SK-N-MC (cell line): ENCODE results near the gene RAB17.

Experiments used
- DNase-seq: peaks from one replicate; pipeline ENCODE4 v3.0.0-alpha.2; 2011; ENCODE audit warnings: low read depth, low spot score
- H3K27ac ChIP-seq: fragments of 200-600 bp; sonication (generic); 2 replicates; pipeline ENCODE4 v1.5.1; 2016; ENCODE audit warnings: mixed run types
- H3K36me3 ChIP-seq: fragments of 200-600 bp; sonication (generic); 2 replicates; pipeline ENCODE4 v1.6.1; 2017; ENCODE audit warnings: antibody characterized with exemption, low read length, mixed read lengths; ENCODE audit not compliant: insufficient read depth
- H3K4me3 ChIP-seq: fragments of 200-600 bp; sonication (generic); 2 replicates; pipeline ENCODE4 v1.5.1; 2016
- H3K9ac ChIP-seq: fragments of 200-600 bp; sonication (generic); 2 replicates; pipeline ENCODE4 v1.8.0; 2017; ENCODE audit warnings: mixed run types, mixed read lengths; ENCODE audit not compliant: insufficient read length
- H3K9me3 ChIP-seq: fragments of 200-600 bp; sonication (generic); 2 replicates; pipeline ENCODE4 v1.6.1; 2017; ENCODE audit warnings: low read depth, mild to moderate bottlenecking, antibody characterized with exemption, low read length, moderate library complexity, mixed read lengths
- EZH2 ChIP-seq: fragments of 200-600 bp; sonication (generic); IDR thresholded peaks from one replicate; pipeline ENCODE4 v1.6.1; 2017; ENCODE audit warnings: antibody characterized with exemption
- FOXP2 ChIP-seq: optimal IDR thresholded peaks from 2 replicates; pipeline ENCODE3; 2011; ENCODE audit warnings: mild to moderate bottlenecking, moderate library complexity; ENCODE audit not compliant: insufficient read depth; ENCODE audit errors: extremely low read length, control extremely low read depth
- POLR2AphosphoS5 ChIP-seq: IDR thresholded peaks from 2 replicates; pipeline ENCODE4 v1.6.1; 2012; ENCODE audit warnings: mild to moderate bottlenecking, low read depth, low read length, borderline replicate concordance

The RAB17 gene

GRCh38 chr2:237631801-237632585 is 41.5 kb upstream of the RAB17 start:
- Histone ChIP-seq H3K4me3 (no peak overlapping the region), H3K9me3 (0 out of 2 replicates have a peak, but pooled peaks cover 3% of the 10 kb centered on the region), H3K27ac (no peak overlapping the region), H3K36me3 (no peaks in the 10 kb centered on the region), H3K9ac (no peak overlapping the region)
- TF ChIP-seq FOXP2 (no peak), EZH2 (no peak), POLR2AphosphoS5 (no peak)
- no peak for DNase-seq

- Histone ChIP-seq H3K36me3 (no peaks in the 10 kb centered on the region), H3K9ac (no peak overlapping the region), H3K4me3 (no peak overlapping the region), H3K27ac (no peak overlapping the region), H3K9me3 (0 out of 2 replicates have a peak, but pooled peaks cover 3% of the 10 kb centered on the region)
- no peak for DNase-seq
- no peak for TF ChIP-seq POLR2AphosphoS5
- no peak for TF ChIP-seq EZH2
- no peak for TF ChIP-seq FOXP2
Measured at GRCh38 chr2:237631007-237631785, 40.7 kb upstream of the RAB17 start.

- H3K27ac ChIP-seq, result no peak overlapping the region
- H3K9me3 ChIP-seq, result 0 out of 2 replicates have a peak, but pooled peaks cover 3% of the 10 kb centered on the region
- no peak overlapping the region for H3K9ac ChIP-seq
- no peak for TF ChIP-seq EZH2
- TF ChIP-seq FOXP2, result no peak
- TF ChIP-seq POLR2AphosphoS5, result no peak
- no peaks in the 10 kb centered on the region for H3K36me3 ChIP-seq
- DNase-seq, result no peak
- no peak overlapping the region for H3K4me3 ChIP-seq
Measured at GRCh38 chr2:237630216-237631000, 39.9 kb upstream of the RAB17 start.

- DNase-seq, result no peak
- H3K36me3 ChIP-seq, result no peaks in the 10 kb centered on the region
- no peak overlapping the region for H3K4me3 ChIP-seq
- H3K27ac ChIP-seq, result no peak overlapping the region
- 0 out of 2 replicates have a peak, but pooled peaks cover under 1% of the 10 kb centered on the region for H3K9me3 ChIP-seq
- TF ChIP-seq POLR2AphosphoS5, result no peak
- TF ChIP-seq FOXP2, result no peak
- no peak for TF ChIP-seq EZH2
- no peak overlapping the region for H3K9ac ChIP-seq
Measured at GRCh38 chr2:237629739-237630138, 39.2 kb upstream of the RAB17 start.

GRCh38 chr2:237629188-237629534 is 38.6 kb upstream of the RAB17 start:
- Histone ChIP-seq H3K36me3 (no peaks in the 10 kb centered on the region), H3K9me3 (no peaks in the 10 kb centered on the region), H3K4me3 (no peak overlapping the region), H3K9ac (no peak overlapping the region), H3K27ac (no peak overlapping the region)
- TF ChIP-seq POLR2AphosphoS5 (no peak), FOXP2 (no peak), EZH2 (no peak)
- DNase-seq, result no peak

GRCh38 chr2:237628247-237629187 is 38.0 kb upstream of the RAB17 start:
- Histone ChIP-seq H3K9me3 (no peaks in the 10 kb centered on the region), H3K4me3 (peak overlapping the region; percentile 73), H3K27ac (no peak overlapping the region), H3K9ac (no peak overlapping the region), H3K36me3 (no peaks in the 10 kb centered on the region)
- TF ChIP-seq FOXP2, result no peak
- TF ChIP-seq POLR2AphosphoS5, result no peak
- no peak for TF ChIP-seq EZH2
- no peak for DNase-seq

GRCh38 chr2:237627441-237628246 is 37.1 kb upstream of the RAB17 start, which contains the start of gene LRRFIP1:
LRRFIP1 (plus strand) TSS chr2:237627587; CDS start chr2:237627645, 58 bp downstream.
- no peak for DNase-seq
- no peak within 1 kb of the TSS for H3K9ac ChIP-seq

More at GRCh38 chr2:237627441-237628246, 37.1 kb upstream of the RAB17 start, which contains the start of gene LRRFIP1:
- H3K27ac ChIP-seq, result no peak within 1 kb of the TSS
- peak within 1 kb of the TSS; percentile 73 for H3K4me3 ChIP-seq
- H3K9me3 ChIP-seq, result no peaks in the 10 kb centered on the region
- no peaks in the 10 kb centered on the region for H3K36me3 ChIP-seq
- TF ChIP-seq POLR2AphosphoS5, result no peak
- no peak for TF ChIP-seq FOXP2
- TF ChIP-seq EZH2, result no peak
